Measurements from ENCODE around the gene GXYLT2.

DNA sequence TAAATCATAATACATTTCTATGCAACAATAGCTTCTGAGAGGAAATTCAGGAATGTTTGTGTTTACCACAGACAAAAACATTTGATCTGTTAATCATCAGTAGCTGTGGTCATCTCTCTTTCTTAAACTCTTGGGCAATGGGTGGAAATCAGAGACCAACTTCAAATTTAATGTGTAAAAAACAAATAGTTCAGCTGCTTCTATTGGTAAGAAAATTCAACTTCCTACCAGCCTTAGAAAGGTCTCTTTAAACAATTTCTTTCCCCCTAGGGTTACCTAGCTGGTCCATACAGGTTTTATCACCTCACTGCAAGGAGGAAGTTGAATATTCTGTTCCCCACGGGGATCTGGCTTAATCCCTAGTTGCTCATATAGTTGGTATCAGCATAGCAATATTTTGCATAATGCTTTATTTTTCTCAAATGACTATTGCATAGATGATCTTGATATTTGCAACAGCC lies 88.5 kb downstream of the GXYLT2 start:
- TF ChIP-seq, protein P1, sequence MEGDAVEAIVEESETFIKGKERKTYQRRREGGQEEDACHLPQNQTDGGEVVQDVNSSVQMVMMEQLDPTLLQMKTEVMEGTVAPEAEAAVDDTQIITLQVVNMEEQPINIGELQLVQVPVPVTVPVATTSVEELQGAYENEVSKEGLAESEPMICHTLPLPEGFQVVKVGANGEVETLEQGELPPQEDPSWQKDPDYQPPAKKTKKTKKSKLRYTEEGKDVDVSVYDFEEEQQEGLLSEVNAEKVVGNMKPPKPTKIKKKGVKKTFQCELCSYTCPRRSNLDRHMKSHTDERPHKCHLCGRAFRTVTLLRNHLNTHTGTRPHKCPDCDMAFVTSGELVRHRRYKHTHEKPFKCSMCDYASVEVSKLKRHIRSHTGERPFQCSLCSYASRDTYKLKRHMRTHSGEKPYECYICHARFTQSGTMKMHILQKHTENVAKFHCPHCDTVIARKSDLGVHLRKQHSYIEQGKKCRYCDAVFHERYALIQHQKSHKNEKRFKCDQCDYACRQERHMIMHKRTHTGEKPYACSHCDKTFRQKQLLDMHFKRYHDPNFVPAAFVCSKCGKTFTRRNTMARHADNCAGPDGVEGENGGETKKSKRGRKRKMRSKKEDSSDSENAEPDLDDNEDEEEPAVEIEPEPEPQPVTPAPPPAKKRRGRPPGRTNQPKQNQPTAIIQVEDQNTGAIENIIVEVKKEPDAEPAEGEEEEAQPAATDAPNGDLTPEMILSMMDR (conservative IDR thresholded peaks at IDR 0.05), result no peak
- TF ChIP-seq ZFX (IDR thresholded peaks at IDR 0.05), result no peak
